Measurements from ENCODE around the gene HTR2C.

GRCh38 chrX:114599911-114600310, 16.0 kb downstream of the HTR2C start:
- TF ChIP-seq CTCF (IDR thresholded peaks at IDR 0.05): no peak
- TF ChIP-seq POLR2A (IDR thresholded peaks at IDR 0.05): no peak

Data from heart left ventricle (tissue), 13 donors.